ENCODE results near the gene KCNJ16. TPM values are rescaled to one million over a fixed set of nuclear protein-coding genes. Genes with fewer than 3 reads are reported as not detected.

The KCNJ16 gene
- polyA plus RNA-seq, 5 donors: 0.68 to 1.6 (median 1.1) TPM

- peak; percentile 80 to 83 for DNase-seq
These were observed 94.1 kb downstream of the KCNJ16 start, which contains the start of gene KCNJ2 for GRCh38 chr17:70168977-70169708. KCNJ2 (plus strand) TSS chr17:70169532; CDS start chr17:70175040, 5,508 bp downstream.

GRCh38 chr17:70169709-70170597 lies 94.9 kb downstream of the KCNJ16 start:
- peak; percentile 42 to 56 for DNase-seq

GRCh38 chr17:70171159-70171558 lies 96.1 kb downstream of the KCNJ16 start:
- no peak for DNase-seq

- DNase-seq: no peak
These were observed 97.4 kb downstream of the KCNJ16 start for GRCh38 chr17:70172449-70172848.

- no peak for DNase-seq
These were observed 97.9 kb downstream of the KCNJ16 start for GRCh38 chr17:70172923-70173322.

- DNase-seq: no peak
These were observed 98.7 kb downstream of the KCNJ16 start for GRCh38 chr17:70173681-70174080.

- no peak for DNase-seq
These were observed 106.4 kb downstream of the KCNJ16 start for GRCh38 chr17:70181376-70181775.

GRCh38 chr17:70181866-70182265 lies 106.8 kb downstream of the KCNJ16 start:
- no peak for DNase-seq

- DNase-seq: no peak
These were observed 108.5 kb downstream of the KCNJ16 start for GRCh38 chr17:70183508-70183907.

GRCh38 chr17:70184207-70184606 lies 109.2 kb downstream of the KCNJ16 start:
- no peak for DNase-seq

- DNase-seq: no peak
These were observed 109.7 kb downstream of the KCNJ16 start for GRCh38 chr17:70184770-70185169.

Other genes with a start within 250 kb of the KCNJ16 start
- 1 to 10 TPM; 3.4 to 5.5 (median 4.5) TPM for gene KCNJ2, start 94.3 kb downstream of the KCNJ16 start, polyA plus RNA-seq (ENCODE audit: insufficient read depth in 1 of 5, insufficient read length in 5 of 5, low replicate concordance in 1 of 5)